DND-41 (cell line): ENCODE measurements around the gene SYNE1.

Experiments used
- ATAC-seq: fragments of 200-7000 bp; cut with Tn5 transposase; 3 replicates; pipeline ENCODE4 v1.9.1; 2021; ENCODE audit warnings: low read depth; ENCODE audit not compliant: insufficient read depth
- DNase-seq: peaks from one replicate; pipeline ENCODE4 v3.0.0-alpha.2; 2020
- H2AFZ ChIP-seq: 2 replicates; pipeline ENCODE4 v1.6.0; 2012; ENCODE audit warnings: low read depth, low read length
- H3K27ac ChIP-seq: 2 replicates; pipeline ENCODE4 v1.5.1; 2012; ENCODE audit warnings: low read length, inconsistent platforms
- H3K27me3 ChIP-seq: fragments of 200-600 bp; sonication (generic); 2 replicates; pipeline ENCODE4 v1.6.0; 2012; ENCODE audit warnings: low read length, mild to moderate bottlenecking, inconsistent platforms; ENCODE audit not compliant: insufficient read depth, poor library complexity
- H3K36me3 ChIP-seq: 2 replicates; pipeline ENCODE4 v1.5.1; 2012; ENCODE audit warnings: low read length, inconsistent platforms; ENCODE audit not compliant: insufficient read depth
- H3K4me1 ChIP-seq: 2 replicates; pipeline ENCODE4 v1.5.1; 2012; ENCODE audit warnings: mild to moderate bottlenecking, low read length; ENCODE audit not compliant: insufficient read depth
- H3K4me2 ChIP-seq: 2 replicates; pipeline ENCODE4 v1.6.0; 2012; ENCODE audit warnings: mild to moderate bottlenecking, moderate library complexity, low read length, inconsistent platforms; ENCODE audit not compliant: insufficient read depth
- H3K4me3 ChIP-seq, 2 experiments: fragments of 200-600 bp in 1 of 2; shearing (Covaris generic) in 1 of 2; 2 replicates each; pipeline ENCODE4 v1.5.1; 2012 to 2016; ENCODE audit warnings: inconsistent platforms in 2 of 2, low read length in 2 of 2, mild to moderate bottlenecking in 2 of 2, low read depth in 1 of 2, moderate library complexity in 1 of 2
- H3K79me2 ChIP-seq: 2 replicates; pipeline ENCODE4 v1.6.0; 2012; ENCODE audit warnings: low read length, inconsistent platforms; ENCODE audit not compliant: insufficient read depth
- H3K9ac ChIP-seq: 2 replicates; pipeline ENCODE4 v1.6.0; 2012; ENCODE audit warnings: low read depth, mild to moderate bottlenecking, inconsistent platforms, low read length, moderate library complexity
- H3K9me3 ChIP-seq: 2 replicates; pipeline ENCODE4 v1.5.1; 2012; ENCODE audit warnings: low read length, moderate library complexity, mild to moderate bottlenecking, inconsistent platforms; ENCODE audit not compliant: insufficient read depth, severe bottlenecking
- H4K20me1 ChIP-seq: 2 replicates; pipeline ENCODE4 v1.6.0; 2012; ENCODE audit warnings: low read length; ENCODE audit not compliant: insufficient read depth
- CTCF ChIP-seq: IDR thresholded peaks from 2 replicates; pipeline ENCODE4 v1.5.1; 2012; ENCODE audit warnings: borderline replicate concordance, low read length, moderate library complexity, mild to moderate bottlenecking; ENCODE audit not compliant: poor library complexity, severe bottlenecking; ENCODE audit errors: extremely low read depth
- EZH2 ChIP-seq: IDR thresholded peaks from 3 replicates; pipeline ENCODE4 v1.6.1; 2012; ENCODE audit warnings: borderline replicate concordance, low read depth, mild to moderate bottlenecking, moderate library complexity, low read length, inconsistent platforms; ENCODE audit not compliant: severe bottlenecking

Gene SYNE1

GRCh38 chr6:152600022-152600421 is 37.1 kb downstream of the SYNE1 start:
- Histone ChIP-seq H3K9me3 (no peaks in the 10 kb centered on the region), H3K27ac (no peak overlapping the region), H3K27me3 (no peaks in the 10 kb centered on the region), H3K79me2 (no peaks in the 10 kb centered on the region), H3K36me3 (no peaks in the 10 kb centered on the region), H3K4me2 (no peak overlapping the region), H3K4me3 (no peak overlapping the region), H2AFZ (no peak overlapping the region), H3K9ac (no peak overlapping the region), H3K4me1 (no peaks in the 10 kb centered on the region), H4K20me1 (no peaks in the 10 kb centered on the region)
- TF ChIP-seq EZH2 (no peak), CTCF (no peak)
- no peak for ATAC-seq
- no peak for DNase-seq

GRCh38 chr6:152598901-152599537 is 38.1 kb downstream of the SYNE1 start:
- Histone ChIP-seq H3K4me1 (no peaks in the 10 kb centered on the region), H3K27me3 (no peaks in the 10 kb centered on the region), H3K4me3 (no peak overlapping the region), H3K9ac (no peak overlapping the region), H3K36me3 (no peaks in the 10 kb centered on the region), H3K4me2 (no peak overlapping the region), H4K20me1 (no peaks in the 10 kb centered on the region), H3K27ac (no peak overlapping the region), H3K9me3 (no peaks in the 10 kb centered on the region), H3K79me2 (no peaks in the 10 kb centered on the region), H2AFZ (no peak overlapping the region)
- DNase-seq, result no peak
- TF ChIP-seq CTCF (no peak), EZH2 (no peak)
- ATAC-seq, result no peak

- Histone ChIP-seq H3K27ac (no peak overlapping the region), H3K4me1 (no peaks in the 10 kb centered on the region), H3K36me3 (no peaks in the 10 kb centered on the region), H3K79me2 (no peaks in the 10 kb centered on the region), H2AFZ (no peak overlapping the region), H3K9me3 (no peaks in the 10 kb centered on the region), H3K9ac (no peak overlapping the region), H4K20me1 (no peaks in the 10 kb centered on the region), H3K4me2 (no peak overlapping the region), H3K27me3 (no peaks in the 10 kb centered on the region), H3K4me3 (no peak overlapping the region)
- TF ChIP-seq EZH2, result no peak
- no peak for TF ChIP-seq CTCF
- ATAC-seq (no peak), DNase-seq (no peak)
These were observed 38.7 kb downstream of the SYNE1 start for GRCh38 chr6:152598421-152598820.

GRCh38 chr6:152596726-152597125 is 40.4 kb downstream of the SYNE1 start:
- no peak overlapping the region for H2AFZ ChIP-seq
- TF ChIP-seq EZH2 (no peak), CTCF (no peak)
- no peak overlapping the region for H3K27ac ChIP-seq
- DNase-seq (no peak), ATAC-seq (no peak)
- no peak overlapping the region for H3K4me2 ChIP-seq
- H3K9me3 ChIP-seq, result no peaks in the 10 kb centered on the region
- H4K20me1 ChIP-seq, result no peaks in the 10 kb centered on the region
- no peak overlapping the region for H3K4me3 ChIP-seq
- H3K4me1 ChIP-seq, result no peaks in the 10 kb centered on the region
- no peaks in the 10 kb centered on the region for H3K27me3 ChIP-seq
- H3K79me2 ChIP-seq, result no peaks in the 10 kb centered on the region
- H3K36me3 ChIP-seq, result no peaks in the 10 kb centered on the region
- H3K9ac ChIP-seq, result no peak overlapping the region
